NCI-H1092 treated with DMSO at 0.1 percent for 48 hours (cell line): Measurements from ENCODE around the gene GBE1.
A peak's percentile ranks its signal among the peaks of the same experiment; 100 is the strongest.

Source experiments
- DNase-seq: peaks from one replicate; lab custom pipeline; 2025; lab: John Stamatoyannopoulos, UW

Gene GBE1

DNA sequence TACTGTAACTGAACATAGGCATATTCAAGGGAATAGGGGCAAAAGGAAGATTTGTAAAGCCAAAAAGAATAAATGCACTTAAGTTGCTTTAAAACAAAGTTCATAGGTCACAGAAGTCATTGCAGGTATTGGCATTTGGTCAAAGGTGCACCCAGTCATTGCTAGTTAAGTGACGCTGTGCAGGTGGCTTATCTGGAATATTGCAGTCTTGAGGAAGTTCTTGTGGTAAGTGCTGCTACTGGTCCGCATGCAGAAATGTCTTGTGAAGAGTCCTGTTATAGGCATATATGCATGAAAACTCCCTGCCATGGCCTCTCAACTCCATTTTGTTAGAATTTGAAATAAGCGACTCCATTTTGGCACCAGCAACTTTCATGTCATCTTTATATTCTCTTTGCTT, 293.1 kb downstream of the GBE1 start:
- no peak for DNase-seq

DNA sequence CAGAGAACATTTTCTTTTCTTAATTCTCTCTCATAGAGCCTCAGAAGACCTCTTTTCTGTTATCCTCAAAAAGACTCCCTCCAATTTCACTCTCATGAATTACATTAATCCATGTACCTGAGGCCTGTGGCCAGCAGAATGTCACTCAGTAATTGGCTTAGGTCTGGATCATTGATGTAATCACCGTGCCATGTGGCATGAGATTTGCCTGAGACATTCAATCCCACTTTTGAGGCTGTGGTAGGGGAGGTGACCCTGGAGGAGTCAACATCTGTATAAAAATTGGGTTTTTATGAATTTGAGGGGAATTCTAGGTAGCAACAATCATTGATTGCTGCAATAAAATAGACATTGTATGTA, 295.3 kb downstream of the GBE1 start:
- no peak for DNase-seq

DNA sequence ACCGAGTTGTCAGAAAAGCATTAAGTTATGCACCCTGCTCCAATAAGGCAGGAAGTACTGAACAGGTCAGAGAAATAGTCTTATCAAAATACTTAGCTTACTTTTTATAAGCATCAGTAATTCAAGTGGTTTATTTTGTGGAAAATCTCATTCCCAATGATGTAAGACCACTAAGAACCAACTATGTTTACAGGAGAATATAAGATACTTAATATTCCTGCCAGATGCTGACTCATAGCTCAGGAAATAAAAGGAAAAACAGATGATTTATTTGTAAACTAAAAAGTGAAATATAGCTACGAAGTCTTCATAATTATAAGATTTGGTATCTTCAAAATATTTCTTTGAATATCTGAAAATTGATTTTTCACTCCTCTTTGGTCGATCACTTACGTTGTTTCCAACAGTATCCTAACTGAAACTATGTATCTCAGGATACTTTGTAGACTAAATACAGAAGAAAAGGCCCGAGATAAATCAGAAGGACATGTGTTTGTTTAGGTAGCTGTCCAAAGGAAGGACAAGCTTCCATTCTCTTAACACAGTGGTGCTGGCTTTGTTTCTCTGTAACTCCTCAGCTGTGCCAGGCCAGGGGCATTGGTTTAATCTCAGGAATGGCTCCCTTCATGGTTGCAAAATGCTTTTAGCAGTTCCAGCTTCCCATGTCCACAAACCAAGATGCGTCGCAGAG, 295.8 kb downstream of the GBE1 start:
- no peak for DNase-seq

DNA sequence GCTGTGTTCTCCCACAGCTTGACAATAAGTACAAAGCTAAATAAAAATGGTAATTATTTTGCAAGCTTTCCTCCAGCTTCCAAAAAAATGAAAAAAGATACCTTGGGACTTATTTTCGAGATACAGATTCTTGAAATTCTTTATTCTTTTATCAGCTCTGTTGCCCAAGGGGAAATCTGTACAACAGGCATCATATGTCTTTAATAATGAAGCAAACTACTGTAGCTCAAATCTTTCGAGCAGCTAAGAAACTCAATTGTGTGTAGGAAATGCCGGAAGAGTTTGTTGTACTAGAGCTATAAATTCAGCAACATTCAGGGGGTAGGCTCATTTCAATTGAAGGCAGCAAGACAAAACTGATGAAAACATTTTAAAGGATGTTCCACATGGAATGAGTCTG, 297.7 kb downstream of the GBE1 start:
- DNase-seq = no peak

DNA sequence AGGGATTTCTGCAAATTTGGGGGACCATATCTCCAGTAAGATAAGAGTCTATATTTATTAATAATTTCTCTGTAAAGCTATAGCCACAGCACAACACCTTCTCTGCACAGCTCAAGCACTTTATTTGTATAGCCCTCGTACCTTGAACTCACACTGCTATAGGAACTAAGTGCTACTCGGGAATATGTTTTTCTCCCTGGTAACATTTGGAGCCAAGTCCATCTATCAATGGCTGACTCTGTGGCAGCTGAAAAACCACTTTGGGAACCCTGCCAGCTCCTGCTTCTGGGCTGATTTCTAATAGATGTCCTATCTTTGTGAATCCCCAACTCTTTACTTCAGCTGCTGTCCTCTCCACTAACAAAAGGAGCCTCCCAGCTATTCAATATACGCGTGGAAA, 298.5 kb downstream of the GBE1 start:
- DNase-seq = peak; percentile 39

DNA sequence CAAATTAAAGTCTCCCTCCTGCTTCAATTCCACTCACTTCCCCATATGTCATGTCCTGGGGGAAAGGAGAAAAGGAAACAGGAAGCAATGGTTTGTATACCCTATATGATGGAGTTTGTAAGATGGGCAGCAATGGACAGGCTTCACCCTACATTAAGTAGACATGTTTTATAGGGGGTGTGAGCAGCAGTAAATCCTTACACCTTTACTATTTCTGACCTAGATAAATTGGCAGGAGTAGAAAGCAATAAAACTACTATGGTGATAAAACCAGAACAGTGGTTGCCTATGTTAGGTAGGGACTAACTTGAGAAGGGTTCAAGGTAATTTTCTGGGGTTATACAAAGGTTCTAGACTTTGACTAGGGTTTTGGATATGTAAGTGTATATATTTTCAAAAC, 301.7 kb downstream of the GBE1 start:
- no peak for DNase-seq

DNA sequence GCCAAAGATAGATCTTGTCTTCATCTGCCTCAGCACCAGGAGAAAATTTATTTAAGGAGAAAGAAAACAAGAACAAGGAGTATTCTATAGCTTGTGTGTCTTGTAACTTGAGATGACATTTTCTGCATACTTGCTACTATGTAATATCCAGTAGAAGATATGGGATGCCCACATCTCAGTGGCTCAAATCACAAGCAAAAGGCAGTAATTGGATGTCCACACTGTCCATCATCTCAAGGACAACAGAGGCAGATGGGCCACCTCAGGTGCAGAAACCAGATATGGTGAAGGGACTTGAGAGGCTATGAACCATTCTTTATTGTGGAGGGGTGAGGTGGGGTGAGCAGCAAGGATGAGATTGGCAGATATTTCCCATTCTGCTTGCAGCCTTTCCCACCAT, 309.0 kb downstream of the GBE1 start:
- DNase-seq = no peak

DNA sequence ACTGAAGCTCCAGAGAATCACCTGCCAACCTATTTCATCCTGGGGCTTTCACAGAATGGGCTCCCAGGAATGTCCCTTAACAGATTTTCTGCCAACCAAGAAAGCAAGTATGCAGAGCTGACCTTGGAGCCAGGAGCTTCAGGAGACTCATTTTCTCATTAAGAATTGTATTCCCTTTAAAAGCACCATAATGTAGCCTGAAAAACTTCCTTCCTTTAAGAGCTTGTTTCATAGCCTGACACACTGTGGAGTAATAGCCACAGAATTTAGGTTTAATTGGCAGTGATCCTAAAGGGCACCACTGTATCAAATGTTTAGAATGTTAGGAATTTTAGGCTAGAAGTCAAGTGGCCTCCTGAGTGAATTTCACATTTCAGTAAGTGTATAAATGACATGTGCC, 309.8 kb downstream of the GBE1 start:
- no peak for DNase-seq

DNA sequence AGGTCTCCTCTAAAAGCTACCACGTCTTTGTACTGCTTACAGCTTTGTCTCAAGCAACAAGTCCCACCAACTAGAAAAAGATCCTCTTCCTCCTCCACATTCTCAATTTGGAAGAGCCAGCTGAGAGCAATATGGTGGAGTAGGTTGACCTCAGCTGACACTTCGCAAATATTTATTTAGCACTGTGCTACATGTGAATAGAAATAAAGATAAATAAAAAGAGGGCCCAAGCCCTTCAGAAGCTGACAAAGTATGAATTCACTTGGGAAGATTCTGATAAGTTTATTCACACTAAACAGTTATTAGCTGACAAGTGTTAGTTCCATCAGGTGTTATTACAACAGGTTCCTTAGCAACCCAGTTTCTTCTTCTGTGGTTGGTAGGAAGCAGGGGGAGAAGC, 310.3 kb downstream of the GBE1 start:
- DNase-seq = no peak

DNA sequence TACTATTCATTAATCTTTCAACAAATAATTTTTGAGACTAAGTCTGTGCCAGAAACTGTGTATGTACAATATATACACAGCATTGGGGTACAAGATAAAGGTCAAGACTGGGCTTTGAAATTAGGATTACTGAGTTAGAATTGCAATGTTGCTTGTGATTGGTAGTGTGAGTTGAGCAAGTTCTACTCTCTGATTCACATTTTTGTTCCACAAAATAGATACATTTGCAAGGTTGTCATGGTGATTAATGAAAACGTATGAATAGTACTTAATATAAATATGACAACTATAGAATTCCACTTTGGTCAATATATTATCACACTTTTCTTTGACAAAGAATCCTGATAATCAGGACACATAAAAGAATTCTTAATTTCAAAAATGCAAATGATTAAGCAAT, 314.6 kb downstream of the GBE1 start:
- no peak for DNase-seq

DNA sequence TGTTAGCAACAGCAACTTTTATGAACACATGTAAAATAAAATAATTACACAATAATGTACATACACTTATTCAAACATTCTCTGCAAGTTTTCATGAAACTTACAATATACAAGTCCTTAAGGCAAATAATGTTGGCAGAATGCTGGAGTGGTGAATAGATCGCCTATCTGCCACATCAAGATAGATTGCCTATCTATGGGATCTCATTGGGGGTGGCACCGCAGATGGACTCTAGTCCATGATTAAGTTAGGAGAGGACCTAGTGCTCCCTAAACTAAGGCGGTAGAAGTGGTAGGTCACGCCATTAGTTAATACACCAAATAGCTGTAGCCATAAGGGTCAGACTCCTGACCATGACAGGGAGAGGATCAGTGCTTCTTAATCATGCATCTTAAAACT, 315.7 kb downstream of the GBE1 start:
- DNase-seq = no peak

DNA sequence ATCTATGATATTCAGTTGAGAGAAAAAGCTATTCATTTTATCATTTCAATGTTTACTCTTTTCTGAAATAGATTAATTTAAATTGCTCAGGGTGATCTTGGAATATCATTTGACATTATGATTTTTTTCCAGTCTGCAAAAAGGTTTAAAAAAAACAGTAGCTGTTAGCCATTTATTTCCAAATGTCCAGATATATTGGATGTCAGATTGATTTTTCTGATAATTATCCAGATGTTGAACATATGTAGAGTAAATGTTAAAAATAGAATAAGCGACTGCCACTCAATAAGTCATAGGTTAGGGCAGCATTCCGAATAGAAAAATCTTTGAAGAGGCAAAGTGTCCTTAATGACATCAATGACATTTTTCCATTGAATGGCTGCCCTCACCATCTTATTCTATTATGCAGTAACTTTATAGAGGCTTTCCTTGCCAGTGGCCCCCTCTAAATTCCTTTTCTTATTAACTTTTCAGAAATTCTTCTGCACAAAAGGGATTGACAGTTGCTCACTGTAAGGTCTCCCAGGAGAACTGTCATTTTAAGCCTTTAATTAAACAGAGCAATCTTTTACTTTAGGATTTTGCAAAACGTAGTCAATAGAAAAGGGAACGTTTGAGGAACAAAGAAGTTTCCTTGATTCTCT, 316.5 kb downstream of the GBE1 start:
- no peak for DNase-seq

DNA sequence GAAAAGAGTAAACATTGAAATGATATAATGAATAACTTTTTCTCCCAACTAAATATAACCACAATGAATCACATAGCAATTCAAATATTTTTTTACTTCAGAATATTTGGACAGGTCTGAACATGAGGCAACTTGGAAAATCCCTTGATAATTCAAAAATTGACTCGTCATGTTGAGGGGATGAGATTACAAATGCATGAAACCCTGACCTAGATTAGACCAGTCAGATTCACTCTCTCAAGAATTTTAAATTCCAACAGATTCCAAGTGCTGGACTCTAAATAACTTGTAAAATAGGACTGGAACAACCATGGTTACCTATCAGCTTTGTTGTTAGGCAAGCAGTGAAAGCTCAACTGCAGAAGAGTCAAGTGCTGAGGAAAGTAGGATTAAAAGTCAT, 317.5 kb downstream of the GBE1 start:
- no peak for DNase-seq

DNA sequence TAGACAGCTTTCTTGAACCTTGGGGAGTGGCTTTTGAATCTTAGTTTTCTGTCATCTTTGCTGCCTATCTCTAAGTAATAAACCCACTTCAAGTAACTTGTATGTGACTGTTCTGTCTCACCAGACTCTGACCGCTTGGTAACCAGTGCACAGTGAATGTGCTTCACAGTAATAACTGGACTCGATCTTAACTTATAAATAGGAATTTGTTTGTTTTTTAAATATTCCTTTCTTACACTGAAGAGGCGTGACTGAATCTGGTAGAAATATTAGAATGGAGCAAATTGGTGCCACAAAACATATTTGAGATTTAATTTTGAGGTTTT, 318.0 kb downstream of the GBE1 start:
- DNase-seq = no peak

DNA sequence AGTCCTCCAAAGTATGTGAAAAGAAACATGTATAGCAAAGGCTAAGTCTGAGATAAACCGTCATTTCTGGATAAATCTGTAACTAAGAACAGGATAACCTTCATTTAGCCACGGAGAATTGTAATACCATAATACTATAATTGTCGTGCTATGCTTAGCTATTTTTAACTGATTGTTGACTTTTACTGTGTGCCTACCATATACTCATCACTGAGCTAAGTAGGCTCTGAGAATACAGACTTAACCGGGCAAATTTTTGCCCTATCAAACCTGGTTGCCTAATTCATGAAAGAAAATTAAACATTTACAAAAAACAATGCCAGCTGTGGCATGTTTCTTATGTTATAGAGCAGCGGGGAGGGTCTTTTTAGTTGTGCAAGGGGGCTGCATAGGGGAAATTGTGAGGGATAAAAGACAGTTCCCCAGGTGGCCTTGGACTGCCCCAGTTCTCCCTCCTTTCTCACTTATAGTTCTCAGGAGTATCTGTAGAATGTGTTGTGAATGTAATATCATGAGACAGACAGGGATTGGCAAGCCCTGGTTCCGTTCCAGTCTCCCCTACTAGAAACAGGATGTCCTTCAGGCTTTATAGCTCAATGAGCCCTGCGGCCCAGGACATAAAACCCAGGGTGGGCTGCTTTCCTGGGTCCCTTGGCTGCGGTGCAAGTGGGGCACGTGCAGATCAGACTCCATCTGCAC, 318.5 kb downstream of the GBE1 start:
- no peak for DNase-seq

DNA sequence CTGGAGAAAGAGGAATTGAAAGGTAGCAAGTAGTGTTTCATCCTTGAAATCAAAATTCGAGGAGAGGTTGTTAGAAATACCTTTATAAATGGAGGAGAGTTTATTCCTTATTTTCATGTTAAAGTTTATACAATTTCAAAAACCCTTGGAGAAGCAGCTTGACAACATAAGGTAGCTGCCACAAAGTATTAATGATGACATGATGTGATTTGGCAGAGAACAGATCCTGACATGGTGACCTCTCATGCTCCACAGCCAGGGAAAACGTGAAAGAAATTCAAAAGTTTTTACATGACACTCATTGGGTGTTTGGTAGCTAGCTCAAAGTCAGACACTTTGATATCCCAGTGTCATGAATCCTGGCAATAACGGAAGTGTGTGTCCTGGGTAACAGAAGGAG, 320.8 kb downstream of the GBE1 start:
- no peak for DNase-seq
